NCI-H345 (cell line): ENCODE results near the gene PCBP3.
"Not testable (repeated sequence)": the region's sequence is repeated elsewhere in the genome, so short reads cannot be mapped to it uniquely, and the experiment has no call there.

Experiments
- DNase-seq: peaks from one replicate; lab custom pipeline; 2025; lab: John Stamatoyannopoulos, UW

Gene PCBP3

DNA sequence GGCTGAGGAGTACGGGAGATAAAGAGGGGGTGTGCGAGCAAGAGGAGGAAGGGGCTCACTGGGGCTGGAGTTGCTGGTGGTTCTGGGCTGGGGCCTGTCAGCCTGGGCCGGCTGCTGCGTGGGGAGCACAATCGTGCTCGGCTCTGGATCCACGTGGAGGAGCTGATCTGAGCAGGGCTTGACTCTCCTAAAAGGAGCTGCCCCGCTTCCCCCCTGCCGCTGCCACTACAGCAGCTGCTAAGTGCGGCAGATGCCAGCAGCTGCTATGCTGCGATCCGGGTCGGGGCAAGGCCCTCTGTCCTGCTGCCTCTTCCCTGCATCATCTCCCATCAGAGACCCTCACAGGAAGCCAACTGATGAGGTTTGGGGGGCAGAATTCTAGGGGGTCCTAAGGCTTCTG lies 165.9 kb downstream of the PCBP3 start:
- no peak for DNase-seq

- no peak for DNase-seq
Observed at GRCh38 chr21:45811136-45811535, 167.6 kb downstream of the PCBP3 start.

GRCh38 chr21:45814210-45814940 lies 170.8 kb downstream of the PCBP3 start:
- DNase-seq, result not testable (repeated sequence)

DNA sequence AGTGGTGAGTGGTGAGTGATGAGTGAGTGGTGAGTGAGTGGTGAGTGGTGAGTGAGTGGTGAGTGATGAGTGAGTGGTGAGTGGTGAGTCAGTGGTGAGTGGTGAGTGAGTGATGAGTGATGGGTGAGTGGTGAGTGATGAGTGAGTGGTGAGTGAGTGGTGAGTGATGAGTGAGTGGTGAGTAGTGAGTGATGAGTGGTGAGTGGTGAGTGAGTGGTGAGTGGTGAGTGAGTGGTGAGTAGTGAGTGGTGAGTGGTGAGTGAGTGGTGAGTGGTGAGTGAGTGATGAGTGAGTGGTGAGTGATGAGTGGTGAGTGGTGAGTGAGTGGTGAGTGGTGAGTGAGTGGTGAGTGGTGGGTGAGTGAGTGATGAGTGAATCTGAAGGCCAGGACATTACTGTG lies 172.3 kb downstream of the PCBP3 start:
- DNase-seq, result not testable (repeated sequence)

GRCh38 chr21:45816794-45817193 lies 173.3 kb downstream of the PCBP3 start:
- DNase-seq, result no peak

GRCh38 chr21:45817345-45817744 lies 173.8 kb downstream of the PCBP3 start:
- no peak for DNase-seq

DNA sequence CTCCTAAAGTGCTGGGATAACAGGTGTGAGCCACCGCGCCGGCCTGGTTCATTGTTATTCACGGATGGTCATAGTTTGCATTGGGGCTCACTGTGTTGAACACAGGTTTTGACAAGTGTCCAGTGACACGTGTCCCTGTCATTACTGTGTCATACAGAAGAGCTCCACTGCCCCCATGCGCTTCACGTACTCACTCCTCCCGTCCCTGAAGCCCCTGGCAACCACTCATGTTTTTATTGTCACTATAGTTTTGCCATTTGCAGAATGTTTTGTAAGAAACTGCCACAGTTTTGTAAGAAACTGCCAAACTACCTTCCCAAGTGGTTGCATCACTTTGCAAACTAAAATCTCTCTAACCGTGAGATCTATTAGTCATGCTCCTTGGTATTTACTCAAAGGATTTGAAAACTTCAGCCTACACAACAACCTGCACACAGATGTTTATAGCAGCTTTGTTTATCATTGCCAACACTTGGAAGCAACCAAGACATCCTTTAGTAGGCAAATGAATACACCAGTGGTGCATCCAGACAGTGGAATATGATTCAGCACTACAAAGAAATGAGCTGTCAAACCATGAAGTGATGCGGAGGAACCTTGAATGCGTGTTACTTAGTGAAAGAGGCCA lies 174.9 kb downstream of the PCBP3 start:
- no peak for DNase-seq

DNA sequence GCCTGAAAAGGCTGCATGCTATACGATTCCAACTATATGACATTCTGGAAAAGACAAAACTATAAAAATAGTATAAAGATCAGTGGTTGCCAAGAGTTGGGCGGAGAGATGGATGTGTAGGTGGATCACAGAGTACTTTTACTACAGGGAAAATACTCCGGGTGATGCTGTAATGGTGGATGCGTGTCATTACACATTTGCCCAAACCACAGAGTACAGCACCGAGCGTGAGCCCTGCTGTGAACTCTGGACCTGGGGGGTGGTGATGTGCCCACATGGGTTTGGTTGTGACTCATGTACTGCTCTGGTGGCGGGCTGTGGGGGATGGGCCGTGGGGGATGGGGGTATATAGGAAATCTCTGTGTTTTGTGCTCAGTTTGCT lies 175.4 kb downstream of the PCBP3 start:
- no peak for DNase-seq

- no peak for DNase-seq
Observed at GRCh38 chr21:45819478-45820170, 176.1 kb downstream of the PCBP3 start.

GRCh38 chr21:45820171-45821091 lies 176.9 kb downstream of the PCBP3 start:
- DNase-seq, result peak; percentile 79

- no peak for DNase-seq
Observed at GRCh38 chr21:45821315-45821962, 177.9 kb downstream of the PCBP3 start.

- DNase-seq, result no peak
Observed at GRCh38 chr21:45821998-45822397, 178.5 kb downstream of the PCBP3 start.

- no peak for DNase-seq
Observed at GRCh38 chr21:45822429-45823099, 179.0 kb downstream of the PCBP3 start.

GRCh38 chr21:45823100-45823681 lies 179.7 kb downstream of the PCBP3 start:
- DNase-seq, result no peak

GRCh38 chr21:45824546-45825215 lies 181.2 kb downstream of the PCBP3 start:
- DNase-seq, result no peak

DNA sequence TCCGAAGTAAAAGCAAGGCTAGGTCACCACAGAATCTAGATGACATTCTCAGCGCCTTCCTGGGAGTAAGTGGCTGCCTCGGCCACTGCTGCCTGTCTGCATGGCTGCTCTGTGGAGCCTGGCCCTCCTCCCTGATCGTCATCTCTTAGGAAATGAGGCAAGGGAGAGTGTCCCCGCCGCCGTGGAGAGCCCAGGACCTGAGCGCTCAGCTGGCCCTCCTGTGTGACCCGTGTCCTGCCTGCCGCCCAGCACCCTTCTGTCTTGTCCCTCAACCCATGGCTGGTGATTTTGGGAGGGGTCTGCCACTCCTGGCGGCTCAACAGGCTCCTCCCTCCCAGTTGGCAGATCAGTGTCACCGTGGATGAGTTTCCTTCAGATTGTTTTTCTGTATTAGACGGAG lies 181.7 kb downstream of the PCBP3 start:
- no peak for DNase-seq

DNA sequence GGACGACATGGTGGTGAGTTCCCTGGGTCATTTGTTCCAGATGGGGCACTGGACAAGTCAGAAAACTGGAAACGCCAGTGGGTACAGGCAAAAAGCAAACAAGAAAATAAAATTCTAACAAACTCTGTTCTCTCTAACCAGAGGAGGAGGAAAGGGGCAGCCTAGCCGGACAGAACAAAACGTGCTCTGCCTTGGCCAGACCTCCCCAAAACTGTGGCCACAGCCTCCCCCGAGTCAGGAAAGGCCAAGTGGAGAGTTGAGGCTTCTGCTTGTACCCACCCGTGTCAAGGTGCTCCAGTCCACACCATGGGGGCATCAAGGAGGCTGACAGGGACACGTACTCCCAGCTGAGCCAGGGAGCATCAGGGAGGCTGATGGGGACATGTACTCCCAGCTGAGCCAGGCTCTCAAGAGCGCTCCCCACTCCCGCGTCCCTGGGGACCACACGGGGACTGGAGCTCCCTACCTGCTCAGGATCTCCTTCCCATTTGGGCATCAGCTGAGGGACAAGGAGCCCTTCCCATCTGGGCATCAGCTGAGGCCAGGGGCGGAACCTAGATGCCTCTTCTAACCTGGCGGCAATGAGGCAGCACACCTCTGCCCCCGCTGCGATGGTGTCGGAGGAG lies 183.3 kb downstream of the PCBP3 start:
- DNase-seq, result no peak

GRCh38 chr21:45827302-45827692 lies 183.8 kb downstream of the PCBP3 start:
- no peak for DNase-seq

DNA sequence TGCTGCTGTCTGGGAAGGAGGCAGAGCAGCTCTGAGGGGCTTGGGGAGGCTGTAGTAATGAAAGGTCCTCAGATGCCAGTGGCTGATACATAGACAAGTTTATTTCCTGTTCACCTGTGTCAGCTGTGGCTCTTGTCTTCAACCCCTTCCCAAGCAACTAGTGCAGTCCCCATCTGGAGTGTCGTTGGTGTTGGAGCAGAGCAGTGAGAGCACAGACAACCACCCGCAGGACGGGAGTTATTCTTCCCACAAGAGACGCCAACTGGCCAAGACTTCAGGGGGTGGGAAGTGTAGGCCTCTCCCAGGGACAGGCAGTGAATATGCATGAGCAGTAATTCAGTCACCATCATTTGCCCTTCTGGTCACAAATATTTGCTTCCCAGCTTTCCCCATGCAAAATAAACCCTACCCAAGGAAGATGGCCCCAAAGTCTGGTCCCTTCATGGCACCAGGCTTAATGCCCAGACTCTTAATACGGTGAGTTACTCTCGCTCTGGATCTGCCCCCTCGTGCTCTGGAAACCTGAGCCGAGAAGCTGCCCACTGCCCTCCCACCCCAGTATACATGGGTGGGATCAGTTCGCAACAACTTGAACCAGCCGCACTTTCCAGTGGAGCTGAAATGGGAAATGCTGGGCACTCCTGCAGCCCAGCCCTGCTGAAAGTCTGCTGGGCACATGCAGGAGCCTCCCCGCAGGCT lies 184.5 kb downstream of the PCBP3 start:
- no peak for DNase-seq
